Lung (tissue), 12 donors: ENCODE data around the gene ADGRA1. TPM values are rescaled to one million over a fixed set of nuclear protein-coding genes. Genes with fewer than 3 reads are reported as not detected.
"Not testable (repeated sequence)": the region's sequence is repeated elsewhere in the genome, so short reads cannot be mapped to it uniquely, and the experiment has no call there.

Experiments used
- ATAC-seq: fragments of 200-7000 bp; cut with Tn5 transposase; one replicate; pipeline ENCODE4 v1.9.1; 2020; ENCODE audit warnings: moderate number of reproducible peaks; ENCODE audit not compliant: insufficient read depth, low FRiP score
- DNase-seq, 3 donors: peaks; one replicate each; pipeline ENCODE4 v3.0.0-alpha.2; 2013 to 2017
- H3K27ac ChIP-seq, 2 donors: one replicate each; pipeline ENCODE4 v1.5.1; 2013; ENCODE audit warnings: mild to moderate bottlenecking in 2 of 2, moderate library complexity in 2 of 2, control low read depth in 1 of 2, inconsistent platforms in 1 of 2, low read depth in 1 of 2, low read length in 1 of 2
- H3K27me3 ChIP-seq, 3 donors: one replicate each; pipeline ENCODE4 v1.5.1; 2013; ENCODE audit warnings: low read length in 2 of 3; ENCODE audit not compliant: control insufficient read depth in 3 of 3, insufficient read depth in 3 of 3
- H3K36me3 ChIP-seq, 4 donors: one replicate each; pipeline ENCODE4 v1.5.1; 2013; ENCODE audit warnings: low read length in 4 of 4, mild to moderate bottlenecking in 1 of 4, moderate library complexity in 1 of 4; ENCODE audit not compliant: control insufficient read depth in 4 of 4, insufficient read depth in 4 of 4
- H3K4me1 ChIP-seq, 5 donors: one replicate each; pipeline ENCODE4 v1.5.1; 2013; ENCODE audit warnings: low read length in 5 of 5, mild to moderate bottlenecking in 2 of 5, moderate library complexity in 1 of 5; ENCODE audit not compliant: control insufficient read depth in 5 of 5, insufficient read depth in 5 of 5
- H3K4me3 ChIP-seq: one replicate; pipeline ENCODE4 v1.5.1; 2013; ENCODE audit warnings: mild to moderate bottlenecking, control low read depth, moderate library complexity
- H3K9ac ChIP-seq, 2 donors: one replicate each; pipeline ENCODE4 v1.5.1; 2013; ENCODE audit warnings: low read length in 2 of 2, control low read depth in 1 of 2; ENCODE audit not compliant: insufficient read depth in 1 of 2
- H3K9me3 ChIP-seq, 4 donors: one replicate each; pipeline ENCODE4 v1.5.1; 2013; ENCODE audit warnings: low read length in 3 of 4, mild to moderate bottlenecking in 1 of 4, moderate library complexity in 1 of 4; ENCODE audit not compliant: control insufficient read depth in 4 of 4, insufficient read depth in 3 of 4
- CTCF ChIP-seq: IDR thresholded peaks from 2 replicates; pipeline ENCODE4 v1.5.1; 2012; ENCODE audit warnings: mild to moderate bottlenecking; ENCODE audit errors: control extremely low read depth, extremely low read depth
- WGBS, 2 donors: extraction: QIAGEN DNeasy Blood & Tissue Kit; methylation state at CpG; one replicate each; pipeline ENCODE4 v1.1.7; 2013; 5-methylcytosine and 5-hydroxymethylcytosine counted together
- polyA plus RNA-seq, 2 donors: library from polyadenylated mRNA; stranded (reverse); fragments of 200-250 nt; gene quantifications; one replicate each; pipeline ENCODE4 v1.2.1, GENCODE V29; 2013
- total RNA-seq, 2 donors: library from RNA; depleted of rRNA in 1 of 2; stranded (reverse); fragments of >200 nt in 1 of 2; gene quantifications; one replicate each; pipeline ENCODE4 v1.2.1, GENCODE V29; 2014 to 2021
- donor health status: control.
- donor health status: control.
- donor health status: Bipolar disorder and iron deficiency.
- donor health status: healthy.
- donor health status: DM: yes; HTN: yes; CAD: no.

ADGRA1 gene
- total and polyA plus RNA-seq, 4 donors, result 0.05 to 1.3 (median 0.20) TPM

- no peak for TF ChIP-seq CTCF
- no peak for ATAC-seq
- Histone ChIP-seq H3K4me1 (no peaks in the 10 kb centered on the region), H3K36me3 (no peaks in the 10 kb centered on the region), H3K9me3 (peaks cover 0 to 25% (median 0%) of the 10 kb centered on the region in 4 donors), H3K9ac (no peak overlapping the region), H3K27me3 (peaks cover 0 to 2% (median 0%) of the 10 kb centered on the region in 3 donors), H3K27ac (no peak overlapping the region), H3K4me3 (no peak overlapping the region)
- no peak for DNase-seq
- 40 to 60% methylated on average over 5 to 6 of the region's 6 CpGs for WGBS, 2 donors
Measured at GRCh38 chr10:133110609-133111275, 23.0 kb downstream of the ADGRA1 start.

GRCh38 chr10:133111640-133112039 lies 23.9 kb downstream of the ADGRA1 start:
- peaks cover 0 to 21% (median 0%) of the 10 kb centered on the region in 4 donors for H3K9me3 ChIP-seq
- ATAC-seq, H3K27me3 ChIP-seq, H3K4me3 ChIP-seq, DNase-seq, H3K9ac ChIP-seq, H3K4me1 ChIP-seq, H3K27ac ChIP-seq, H3K36me3 ChIP-seq: not testable (repeated sequence)
- WGBS, 2 donors, result 33 to 41% methylated on average over 4 to 5 of the region's 7 CpGs

GRCh38 chr10:133113146-133113830 lies 25.6 kb downstream of the ADGRA1 start:
- 93 to 95% methylated on average over 31 of the region's 31 CpGs for WGBS, 2 donors
- H3K36me3 ChIP-seq, result no peaks in the 10 kb centered on the region
- H3K4me1 ChIP-seq, result no peaks in the 10 kb centered on the region
- H3K27me3 ChIP-seq, result peaks cover 0 to 2% (median 0%) of the 10 kb centered on the region in 3 donors
- DNase-seq (no peak), ATAC-seq (no peak)
- TF ChIP-seq CTCF, result no peak
- no peak overlapping the region for H3K9ac ChIP-seq
- peaks cover 0 to 16% (median 0%) of the 10 kb centered on the region in 4 donors for H3K9me3 ChIP-seq
- H3K27ac ChIP-seq, result no peak overlapping the region
- H3K4me3 ChIP-seq, result no peak overlapping the region

- Histone ChIP-seq H3K27ac (no peak overlapping the region), H3K27me3 (peaks cover 0 to 2% (median 0%) of the 10 kb centered on the region in 3 donors), H3K4me1 (no peaks in the 10 kb centered on the region), H3K4me3 (no peak overlapping the region), H3K9me3 (peaks cover 0 to 14% (median 0%) of the 10 kb centered on the region in 4 donors), H3K36me3 (no peaks in the 10 kb centered on the region), H3K9ac (no peak overlapping the region)
- TF ChIP-seq CTCF, result no peak
- no peak for DNase-seq
- 85 to 94% methylated on average over 12 of the region's 12 CpGs for WGBS, 2 donors
- ATAC-seq, result no peak
Measured at GRCh38 chr10:133113847-133114246, 26.1 kb downstream of the ADGRA1 start.
